ENCODE results near the gene KCTD11. TPM values are rescaled to one million over a fixed set of nuclear protein-coding genes. Genes with fewer than 3 reads are reported as not detected.

The KCTD11 gene
- total and polyA plus RNA-seq, 2 of the 13 experiments (the other 11 are each of a cell fraction or from before 2014, with no cell fraction given), result 1.6 to 2.6 TPM

GRCh38 chr17:7329374-7329996 is 22.5 kb upstream of the KCTD11 start (continued):
- no peak for TF ChIP-seq ZSCAN5A (CRISPR knock-in tag; IDR thresholded peaks at IDR 0.05; ENCODE audit: borderline replicate concordance)
- TF ChIP-seq ZBTB25 (CRISPR knock-in tag; IDR thresholded peaks at IDR 0.05), result peak; percentile 98
- TF ChIP-seq ZFP36L1 (CRISPR knock-in tag; IDR thresholded peaks at IDR 0.05), result no peak
- no peak for TF ChIP-seq ZNF792 (CRISPR knock-in tag; IDR thresholded peaks at IDR 0.05)
- peak; percentile 92; the same call in 1 of the 2 replicates for TF ChIP-seq NRL (CRISPR knock-in tag; IDR thresholded peaks at IDR 0.05; ENCODE audit: borderline replicate concordance)
- TF ChIP-seq ZNF468 (CRISPR knock-in tag; IDR thresholded peaks at IDR 0.05), result no peak
- TF ChIP-seq U2AF2 (IDR thresholded peaks at IDR 0.05; ENCODE audit: low read depth, low read length), result no peak
- 0 out of 2 replicates have a peak, but pooled peaks have one; percentile 64 for TF ChIP-seq ATF5 (CRISPR knock-in tag; IDR thresholded peaks at IDR 0.05; ENCODE audit: low read depth)
- TF ChIP-seq FUBP1 (CRISPR knock-in tag; IDR thresholded peaks at IDR 0.05; ENCODE audit: borderline replicate concordance), result no peak
- TF ChIP-seq SRSF4 (IDR thresholded peaks at IDR 0.05; ENCODE audit: low read depth, low read length, poor library complexity, severe bottlenecking), result no peak
- TF ChIP-seq CBX5 (CRISPR knock-in tag; IDR thresholded peaks at IDR 0.05; ENCODE audit: borderline replicate concordance), result peak; percentile 73; the same call in 1 of the 2 replicates
- no peak for TF ChIP-seq TERF1 (CRISPR knock-in tag; IDR thresholded peaks at IDR 0.05)
- peak; percentile 52; the same call in 1 of the 2 replicates for TF ChIP-seq NR0B2 (CRISPR knock-in tag; IDR thresholded peaks at IDR 0.05)
- TF ChIP-seq ZNF251 (CRISPR knock-in tag; IDR thresholded peaks at IDR 0.05), result no peak
- no peak for TF ChIP-seq HNRNPK (IDR thresholded peaks at IDR 0.05; ENCODE audit: low read depth, low read length, poor library complexity, severe bottlenecking)
- TF ChIP-seq TAF15 (IDR thresholded peaks at IDR 0.05; ENCODE audit: low read depth, low read length, poor library complexity, severe bottlenecking), result no peak
- TF ChIP-seq HBP1 (CRISPR knock-in tag; IDR thresholded peaks at IDR 0.05; ENCODE audit: low read depth), result peak; percentile 45; the same call in 1 of the 2 replicates
